GM21528 (cell line): ENCODE measurements around the gene TMEM231.
"Not testable (repeated sequence)": the region's sequence is repeated elsewhere in the genome, so short reads cannot be mapped to it uniquely, and the experiment has no call there.

ENCODE experiments used
- ATAC-seq: cut with Tn5 transposase; IDR thresholded peaks from one replicate; pipeline ENCODE4 v1.9.1; 2021; ENCODE audit warnings: mild to moderate bottlenecking, moderate library complexity; ENCODE audit not compliant: unreplicated experiment, low FRiP score

The TMEM231 gene, protein sequence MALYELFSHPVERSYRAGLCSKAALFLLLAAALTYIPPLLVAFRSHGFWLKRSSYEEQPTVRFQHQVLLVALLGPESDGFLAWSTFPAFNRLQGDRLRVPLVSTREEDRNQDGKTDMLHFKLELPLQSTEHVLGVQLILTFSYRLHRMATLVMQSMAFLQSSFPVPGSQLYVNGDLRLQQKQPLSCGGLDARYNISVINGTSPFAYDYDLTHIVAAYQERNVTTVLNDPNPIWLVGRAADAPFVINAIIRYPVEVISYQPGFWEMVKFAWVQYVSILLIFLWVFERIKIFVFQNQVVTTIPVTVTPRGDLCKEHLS

DNA sequence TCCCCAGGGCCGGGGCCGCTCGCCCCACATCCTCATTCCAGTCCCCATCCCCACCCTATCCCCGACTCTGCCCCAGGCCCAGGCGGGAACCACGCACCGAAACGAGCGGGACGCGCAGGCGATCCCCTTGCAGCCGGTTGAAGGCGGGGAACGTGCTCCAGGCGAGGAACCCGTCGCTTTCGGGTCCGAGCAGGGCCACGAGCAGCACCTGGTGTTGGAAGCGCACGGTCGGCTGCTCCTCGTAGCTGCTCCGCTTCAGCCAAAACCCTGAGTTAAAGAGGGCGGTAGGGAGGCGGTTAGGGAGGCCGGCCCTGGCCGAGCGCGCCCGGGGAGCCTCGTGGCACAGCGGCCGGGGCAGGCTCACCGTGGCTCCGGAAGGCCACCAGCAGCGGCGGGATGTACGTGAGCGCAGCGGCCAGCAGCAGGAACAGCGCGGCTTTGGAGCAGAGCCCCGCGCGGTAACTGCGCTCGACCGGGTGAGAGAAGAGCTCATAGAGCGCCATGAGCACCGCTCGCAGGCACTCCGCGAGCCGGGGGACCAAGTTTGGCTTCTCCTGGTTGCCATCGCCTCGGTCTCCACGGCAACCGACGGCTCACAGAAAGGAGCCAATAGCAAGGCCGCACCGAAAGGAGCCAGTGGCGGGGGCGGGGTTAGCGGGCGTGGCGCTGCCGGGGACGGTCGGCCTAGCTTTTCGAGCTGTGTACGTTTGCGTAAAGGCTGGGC, at the start of gene TMEM231:
TSS of gene TMEM231 (minus strand) at position 546 of the 724 bp plus-strand sequence. CDS start at position 503, 43 bp downstream.
- peak; percentile 96 for ATAC-seq

DNA sequence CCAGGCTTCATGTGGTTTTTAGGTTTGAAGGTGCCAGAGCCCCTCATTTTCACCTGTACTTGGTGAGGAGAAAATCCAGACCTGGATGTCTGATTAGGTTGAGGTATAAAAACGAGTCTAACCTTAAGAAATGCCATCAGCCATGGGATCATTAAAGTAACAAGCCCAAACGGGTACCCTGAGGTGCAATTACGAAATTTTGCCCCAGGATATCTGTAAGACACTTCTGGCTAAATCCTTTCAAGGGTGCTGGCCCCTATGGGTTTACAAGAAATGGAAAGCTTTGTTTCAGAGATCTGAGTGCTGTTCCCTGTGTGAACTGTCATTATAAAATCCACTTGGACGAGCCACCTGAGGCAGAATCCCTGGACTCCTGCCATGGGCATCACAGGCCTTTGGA, 47.2 kb upstream of the TMEM231 start:
- no peak for ATAC-seq

DNA sequence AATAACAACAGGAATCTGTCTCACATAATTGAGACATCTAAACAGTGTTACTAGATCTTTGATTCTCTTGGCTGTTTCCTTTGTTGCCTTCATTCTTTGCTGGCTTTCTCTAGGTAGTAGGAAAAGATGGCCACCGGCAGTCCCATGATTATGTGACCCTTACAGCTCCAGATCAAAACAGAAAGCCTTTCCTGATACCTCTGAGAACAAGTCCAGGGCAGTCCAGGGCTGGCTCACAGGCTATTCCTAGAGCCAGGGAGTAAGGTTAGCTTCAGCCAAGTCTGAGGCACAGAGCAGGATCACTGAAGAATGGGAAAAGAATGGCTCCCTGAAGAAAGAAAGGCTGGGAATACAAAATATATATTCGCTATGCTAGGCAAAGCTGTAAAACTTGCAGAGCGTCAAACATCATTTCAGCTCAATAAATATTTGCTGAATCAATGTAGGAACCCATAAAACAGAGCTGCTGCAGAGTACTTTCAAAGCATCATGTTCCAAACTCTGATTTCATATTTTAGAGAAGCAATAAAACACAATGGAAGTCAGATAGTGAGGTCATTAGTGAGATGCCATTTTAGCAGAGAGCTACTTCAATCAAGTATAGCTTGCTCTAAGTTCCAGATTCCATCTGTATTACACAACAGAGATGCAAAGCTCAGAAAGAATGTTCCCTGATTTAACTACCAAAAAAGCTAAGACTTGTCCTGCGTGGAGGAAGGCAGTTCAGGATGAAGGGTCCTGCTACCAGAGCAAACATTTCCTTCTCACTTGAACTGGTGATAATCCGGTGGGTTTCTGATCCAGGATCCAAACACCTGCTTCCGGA, 43.6 kb upstream of the TMEM231 start:
- ATAC-seq = no peak

DNA sequence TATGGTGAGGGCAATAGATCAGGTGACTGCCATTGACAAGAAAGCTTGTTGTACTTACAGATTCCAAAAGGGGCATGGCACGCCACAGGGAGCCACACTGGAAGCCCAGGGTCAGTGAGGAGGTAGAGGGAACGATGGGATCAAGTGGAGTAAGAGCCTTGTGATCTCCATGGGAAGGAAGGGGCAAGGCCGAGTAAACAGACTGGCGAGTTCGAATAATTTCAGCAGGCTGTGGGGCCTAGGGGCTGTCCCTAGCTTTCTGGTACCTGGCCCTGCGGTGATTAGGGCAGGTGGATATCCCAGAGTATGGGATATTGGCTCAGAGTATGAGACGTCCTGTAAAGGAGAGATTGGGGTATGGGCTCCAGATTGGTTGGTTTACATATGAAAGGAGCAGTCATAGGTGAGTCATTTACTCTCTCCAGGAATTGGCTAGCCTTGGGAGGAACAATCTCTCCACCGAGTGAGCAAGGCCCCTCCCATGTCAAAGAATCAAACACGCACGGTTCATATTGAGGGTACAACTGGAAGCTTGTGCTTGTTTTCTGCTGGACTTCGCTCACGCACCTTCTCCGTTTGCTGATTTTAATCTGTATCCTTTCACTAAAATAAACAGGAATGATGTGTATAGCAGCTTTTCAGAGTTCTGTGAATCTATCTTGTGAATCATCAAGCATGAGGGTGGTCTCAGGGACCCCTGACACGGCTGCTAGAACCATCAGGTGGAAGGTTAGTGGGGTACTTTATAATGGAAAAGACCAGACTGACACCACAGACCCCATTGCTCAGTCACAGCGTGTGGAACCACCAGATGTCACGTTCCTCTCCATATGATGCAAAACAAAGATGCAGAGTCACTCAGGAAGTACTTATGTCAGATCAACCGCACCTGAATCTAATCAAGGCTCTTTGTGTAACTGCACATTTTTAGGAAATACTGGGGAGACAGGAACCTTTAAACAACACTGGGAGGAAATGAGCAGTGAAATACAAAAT, 38.1 kb upstream of the TMEM231 start:
- no peak for ATAC-seq

DNA sequence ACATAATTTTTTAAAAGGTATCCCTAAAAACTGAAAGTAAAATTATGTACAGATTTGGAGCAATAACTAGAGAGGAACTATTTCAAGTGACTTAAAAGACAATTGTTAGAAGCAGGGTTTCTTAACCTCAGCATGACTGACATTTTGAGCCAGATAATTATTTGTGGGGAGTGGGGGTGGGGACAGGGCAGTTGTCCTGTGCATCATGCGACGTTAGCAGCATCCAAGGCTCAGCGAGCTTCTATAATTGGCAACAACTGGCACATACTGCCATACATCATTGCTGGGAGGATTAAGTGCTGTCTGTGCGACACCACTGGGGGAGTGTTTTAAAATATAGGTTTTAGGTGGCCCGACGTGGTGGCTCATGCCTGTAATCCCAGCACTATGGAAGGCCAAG, 37.3 kb upstream of the TMEM231 start:
- no peak for ATAC-seq

DNA sequence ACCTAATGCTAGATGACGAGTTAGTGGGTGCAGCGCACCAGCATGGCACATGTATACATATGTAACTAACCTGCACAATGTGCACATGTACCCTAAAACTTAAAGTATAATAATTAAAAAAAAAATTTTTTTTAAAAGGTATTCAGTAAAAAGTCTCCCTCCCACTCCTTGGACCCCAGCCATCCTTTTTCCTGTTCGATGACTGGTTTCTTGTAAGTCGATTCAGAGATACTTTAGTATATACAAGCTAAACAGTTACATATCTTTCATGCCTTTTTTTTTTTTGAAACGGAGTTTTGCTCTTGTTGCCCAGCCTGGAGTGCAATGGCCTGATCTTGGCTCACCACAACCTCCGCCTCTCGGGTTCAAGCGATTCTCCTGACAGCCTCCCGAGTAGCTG, 35.9 kb upstream of the TMEM231 start:
- ATAC-seq = not testable (repeated sequence)

DNA sequence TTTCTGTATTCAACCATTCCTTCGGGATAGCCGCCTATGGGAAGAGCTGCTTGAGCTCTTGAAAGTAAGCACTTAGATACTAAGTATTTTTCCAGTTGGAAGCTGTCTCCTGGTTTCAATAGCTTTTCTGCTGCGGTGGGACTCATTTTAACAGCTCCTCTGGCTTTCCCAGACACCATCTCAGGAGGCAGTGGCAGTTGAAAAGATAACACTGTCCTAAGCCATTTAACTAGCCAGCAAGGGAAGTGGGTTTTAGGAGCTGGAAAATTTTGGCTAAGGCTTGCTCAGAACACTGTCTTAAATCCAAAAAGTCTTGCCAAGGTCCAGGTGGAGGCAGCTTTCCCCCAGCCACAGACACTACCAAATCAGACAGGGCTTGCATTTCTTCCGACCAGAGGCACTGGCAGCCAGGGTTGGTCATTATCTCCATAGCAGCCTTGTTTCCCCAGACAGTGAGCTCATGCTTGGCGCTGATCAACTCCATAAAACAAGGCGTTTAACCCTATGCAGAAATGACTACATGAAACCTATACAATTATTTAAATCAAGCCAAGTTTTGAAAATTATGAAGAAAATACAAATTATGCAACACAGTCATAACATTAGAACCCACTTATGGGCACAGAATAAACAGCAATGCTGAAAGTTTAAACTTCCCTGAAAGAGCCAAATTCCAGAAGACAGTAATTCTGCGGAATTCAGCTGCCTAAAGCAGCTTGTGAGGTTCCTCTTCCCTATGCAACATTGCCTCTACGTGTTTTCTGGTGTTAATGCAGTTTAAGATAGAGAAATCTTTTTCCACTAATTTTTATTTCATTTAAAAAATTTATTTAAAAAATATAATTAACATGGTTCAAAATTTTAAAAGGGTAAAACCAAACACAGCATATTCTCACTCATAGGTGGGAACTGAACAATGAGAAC, 35.1 kb upstream of the TMEM231 start:
- no peak for ATAC-seq

DNA sequence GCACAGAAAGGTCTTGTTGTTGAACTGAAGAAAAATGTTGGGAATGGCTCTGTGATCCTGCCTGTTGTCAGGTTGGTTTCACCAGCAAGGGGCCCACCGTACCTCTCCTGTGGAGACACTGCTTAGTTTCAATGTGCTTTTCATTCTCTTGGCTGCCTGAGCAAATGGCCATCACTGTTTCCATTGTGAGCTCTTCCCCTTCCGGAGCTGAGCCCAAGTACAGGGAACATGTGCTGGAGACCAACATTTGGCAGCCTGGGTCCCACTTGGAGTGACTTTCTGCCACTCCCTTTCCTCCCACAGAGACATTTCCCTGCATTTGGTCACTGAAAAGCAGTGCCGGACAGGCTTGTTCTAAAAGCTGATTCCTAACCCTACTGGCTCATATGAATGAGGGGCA, 33.3 kb upstream of the TMEM231 start:
- no peak for ATAC-seq

DNA sequence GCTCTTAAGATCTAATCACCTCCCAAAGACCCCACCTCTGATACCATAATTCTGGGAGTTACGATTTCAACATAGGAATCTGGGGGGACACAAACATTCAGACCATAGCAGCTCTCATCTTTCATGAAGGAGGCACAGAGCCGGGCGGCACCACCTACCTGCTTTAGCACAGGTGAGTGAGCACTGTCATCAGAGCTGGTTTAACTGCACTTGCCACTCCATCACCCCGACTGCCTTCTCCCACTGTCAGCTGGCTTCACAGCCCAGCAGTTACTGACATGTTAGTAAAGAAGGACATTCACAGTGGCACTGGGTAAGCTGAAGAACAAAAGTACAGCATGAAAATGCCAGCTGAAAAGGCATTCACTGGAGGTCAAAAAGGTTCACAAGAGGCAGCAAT, 32.7 kb upstream of the TMEM231 start:
- ATAC-seq = no peak

DNA sequence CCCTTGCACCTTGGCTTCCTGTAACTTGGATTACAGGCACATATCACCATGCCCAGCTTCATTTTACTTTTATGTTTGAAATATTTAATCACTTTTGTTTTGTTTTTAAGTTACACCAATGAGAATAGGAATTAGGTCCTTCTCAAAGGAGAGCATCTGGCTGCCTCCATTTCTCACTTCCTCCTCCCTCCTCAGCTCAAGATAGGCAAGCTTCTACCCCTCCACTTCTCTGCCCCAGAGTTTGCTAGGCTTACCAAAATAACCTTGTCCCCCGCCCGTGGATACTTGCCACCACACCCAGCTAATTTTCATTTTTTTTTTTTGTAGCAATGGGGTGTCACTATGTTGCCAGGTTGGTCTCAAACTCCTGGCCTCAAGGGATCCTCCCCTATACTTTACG, 28.1 kb upstream of the TMEM231 start:
- ATAC-seq = peak; percentile 70

DNA sequence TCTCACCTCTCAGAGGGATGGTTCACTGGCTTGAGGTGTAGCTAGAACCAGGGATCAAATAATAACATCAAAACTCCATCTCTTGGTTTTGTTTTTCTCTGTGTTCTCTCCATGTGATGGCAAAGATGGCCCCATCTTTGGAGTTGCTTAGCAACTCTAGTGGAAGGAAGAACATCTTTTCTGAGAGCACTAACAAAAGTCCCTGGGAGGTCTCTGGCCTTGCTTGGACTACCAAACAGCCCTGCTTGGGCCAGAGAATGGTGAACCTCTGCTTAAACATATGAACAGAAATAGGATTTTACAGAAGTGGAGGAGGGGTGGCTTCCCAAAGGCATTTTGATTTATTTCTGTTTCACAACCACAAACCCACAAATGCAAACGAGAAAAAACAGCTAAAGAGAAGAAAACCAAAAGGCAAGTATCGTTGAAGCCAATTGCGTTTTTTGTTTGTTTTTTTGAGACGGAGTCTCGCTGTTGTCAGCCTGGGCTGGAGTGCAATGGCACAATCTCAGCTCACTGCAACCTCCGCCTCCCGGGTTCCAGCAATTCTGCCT, 23.3 kb upstream of the TMEM231 start:
- ATAC-seq = no peak

DNA sequence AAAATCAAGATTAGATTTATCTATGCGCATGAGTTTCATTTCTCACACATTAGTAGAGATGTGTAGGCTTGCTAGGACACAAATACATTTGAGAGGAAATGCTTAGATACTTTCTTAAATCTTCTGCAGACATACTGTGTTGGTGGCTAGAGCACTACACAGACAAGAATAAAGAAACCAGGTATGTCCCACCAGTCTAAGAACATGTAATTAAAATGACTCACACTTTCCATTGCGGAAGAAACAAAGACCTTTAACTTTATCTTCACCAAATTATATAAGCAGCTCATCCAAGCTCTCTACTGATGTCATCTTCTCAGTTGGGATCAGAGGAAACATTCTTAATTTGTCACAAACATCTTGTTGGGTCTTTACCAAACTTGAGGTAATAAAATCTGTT, 22.7 kb upstream of the TMEM231 start:
- ATAC-seq = no peak

DNA sequence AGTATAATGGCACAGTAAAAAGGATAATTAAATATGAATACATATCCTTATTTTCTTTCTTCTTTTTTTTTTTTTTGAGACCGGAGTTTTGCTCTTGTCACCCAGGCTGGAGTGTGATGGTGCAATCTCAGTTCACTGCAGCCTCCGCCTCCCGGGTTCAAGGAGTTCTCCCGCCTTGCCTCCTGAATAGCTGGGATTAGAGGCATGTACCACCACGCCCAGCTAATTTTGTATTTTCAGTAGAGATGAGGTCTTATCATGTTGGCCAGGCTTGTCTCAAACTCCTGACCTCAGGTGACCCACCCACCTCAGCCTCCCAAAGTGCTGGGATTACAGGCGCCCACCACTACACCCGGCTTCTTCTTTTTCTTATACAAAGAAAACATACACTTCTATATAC, 22.2 kb upstream of the TMEM231 start:
- ATAC-seq = no peak

DNA sequence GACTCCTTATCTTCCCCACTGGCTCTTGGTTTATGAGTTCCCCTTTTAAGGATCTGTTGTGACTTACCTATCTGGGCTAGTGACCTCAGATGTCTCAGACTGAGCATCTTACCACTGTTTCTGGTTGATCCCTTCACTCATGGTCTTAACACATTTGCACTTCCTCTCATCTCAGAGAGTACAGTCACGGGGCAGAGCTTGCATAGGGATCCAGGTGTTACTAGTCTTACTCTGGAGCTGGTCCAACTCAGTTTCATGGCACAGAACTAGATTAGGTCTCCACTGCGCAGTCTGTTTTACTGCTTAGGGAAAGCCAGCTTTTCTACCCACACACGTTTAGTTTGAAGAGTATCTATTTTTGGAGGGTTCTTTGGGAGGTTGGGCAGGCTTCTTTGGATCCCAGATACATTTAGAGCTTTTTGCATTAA, 20.3 kb upstream of the TMEM231 start:
- ATAC-seq = peak; percentile 49

DNA sequence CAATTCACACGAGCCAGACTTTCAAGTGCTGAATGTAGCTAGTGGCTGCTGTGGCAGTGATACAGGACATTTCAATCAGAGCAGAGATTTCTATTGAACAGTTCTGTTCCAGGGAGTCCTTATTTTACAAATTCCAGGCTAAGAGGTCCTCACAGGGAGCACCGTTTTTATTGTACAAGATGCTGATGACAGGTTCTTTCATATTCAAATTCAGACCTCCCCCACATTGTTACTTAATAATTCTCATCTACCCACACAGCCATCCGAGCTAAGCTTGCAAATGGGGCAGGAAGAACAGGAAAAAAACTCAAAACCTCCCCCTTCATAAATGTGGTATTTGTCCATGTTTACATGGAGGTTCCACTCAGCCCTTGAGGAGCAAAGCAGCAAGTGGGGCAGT, 19.9 kb upstream of the TMEM231 start:
- ATAC-seq = no peak

DNA sequence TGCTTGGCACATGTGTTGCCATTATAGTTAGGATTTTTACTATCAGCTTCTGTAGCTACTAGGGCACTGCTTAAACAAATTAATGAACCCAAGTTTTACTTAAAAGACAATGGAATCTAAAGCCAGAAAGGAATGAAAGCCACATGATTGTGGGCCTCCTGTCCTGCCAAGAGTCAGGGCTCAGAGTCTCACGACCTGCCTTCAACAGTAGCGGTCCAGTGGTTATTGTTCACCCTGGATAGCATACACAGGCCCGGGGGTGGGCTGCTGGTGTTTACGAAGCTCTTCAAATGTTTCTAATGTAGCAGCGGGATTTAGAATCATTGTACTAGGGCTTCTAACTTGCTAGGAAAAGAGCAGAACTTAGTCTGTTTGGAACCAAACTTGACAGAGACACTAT, 17.9 kb upstream of the TMEM231 start:
- ATAC-seq = no peak

DNA sequence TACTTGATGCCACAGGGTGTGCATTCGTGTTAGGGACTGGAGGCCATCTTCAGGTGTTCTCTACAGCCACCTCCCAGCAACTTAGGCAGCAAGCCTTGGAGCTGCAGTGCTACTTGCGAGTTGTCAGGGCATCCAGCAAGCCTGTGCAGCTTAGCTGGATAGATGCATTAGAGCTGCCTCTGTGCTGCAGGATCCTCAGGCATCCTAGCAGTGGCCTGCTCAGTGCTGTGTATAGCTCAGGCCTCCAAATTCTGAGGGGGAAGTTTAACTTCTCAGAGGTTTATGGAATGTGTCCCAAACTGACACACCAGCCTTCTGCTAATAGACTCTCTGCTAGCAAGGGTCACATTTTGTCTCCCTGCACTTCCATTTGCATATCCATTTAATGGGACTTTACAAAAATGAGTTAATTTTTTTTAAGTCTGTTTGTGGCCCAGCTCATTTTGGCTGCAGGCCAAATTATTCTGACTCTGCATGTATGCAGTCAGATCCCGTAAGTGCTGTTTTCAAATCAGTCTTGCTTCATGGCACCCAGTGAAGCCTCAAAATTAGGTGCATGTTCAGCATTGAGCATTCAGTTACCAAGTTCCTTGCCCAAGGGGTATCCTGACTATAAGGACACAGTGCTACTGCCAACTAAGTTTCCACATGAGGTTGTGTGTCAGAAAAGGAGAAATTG, 17.0 kb upstream of the TMEM231 start:
- no peak for ATAC-seq

DNA sequence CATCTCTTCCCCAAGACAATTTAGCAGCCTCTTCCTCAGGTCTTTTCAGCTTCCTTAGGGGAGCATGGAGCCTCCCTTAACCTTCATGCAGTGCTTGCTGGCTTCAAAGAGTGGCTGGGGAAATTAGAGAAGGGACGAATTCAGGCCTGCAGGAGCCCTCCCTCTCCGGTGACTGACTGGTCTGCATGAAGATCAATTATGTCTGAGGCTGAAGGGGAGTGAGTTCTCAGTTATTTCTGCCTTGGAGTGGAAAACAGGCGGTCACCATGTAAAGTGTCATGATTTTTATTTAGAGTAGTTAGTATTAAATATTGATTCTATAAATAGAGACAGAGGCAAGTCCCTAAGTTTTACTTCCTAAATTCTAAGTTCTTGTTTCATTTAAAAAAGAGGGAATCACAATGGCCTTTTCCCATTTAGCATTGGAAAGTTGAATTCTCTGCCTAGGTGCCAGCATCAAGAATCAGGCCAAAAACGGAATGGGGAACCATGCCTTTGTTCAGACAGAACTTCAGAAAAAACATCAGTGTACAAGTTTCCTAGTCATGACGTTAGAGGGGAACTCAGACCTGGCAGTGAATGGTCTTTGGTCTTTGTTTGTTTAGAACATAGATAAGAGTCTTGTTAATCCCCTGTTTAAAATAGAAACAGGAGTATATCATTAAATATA, 14.5 kb upstream of the TMEM231 start:
- ATAC-seq = no peak
